Activated CD4-positive, alpha-beta memory T cell treated with anti-CD3 and anti-CD28 coated beads, Interleukin-2, amount 10 ng/mL, durations not matched to agents 7 days and 5 days (primary cell): ENCODE measurements around the gene SMYD1. TPM values are rescaled to one million over a fixed set of nuclear protein-coding genes. Genes with fewer than 3 reads are reported as not detected.

Source experiments
- CTCF ChIA-PET: fragments of 350-600 bp; sonication (Branson Sonifier 250); formaldehyde crosslinking; loops from one replicate; lab custom pipeline; 2021; ENCODE audit warnings: antibody characterized with exemption, inconsistent platforms; lab: Charles Lee
- POLR2A ChIA-PET: fragments of 350-600 bp; sonication (Branson Sonifier 250); formaldehyde crosslinking; loops from one replicate; lab custom pipeline; 2021; ENCODE audit warnings: antibody characterized with exemption; lab: Charles Lee
- DNase-seq: peaks from one replicate; pipeline ENCODE4 v3.0.0-alpha.2; 2020
- H3K27ac Mint-ChIP-seq: one replicate; pipeline ENCODE4 v1.8.0; 2021; ENCODE audit warnings: mild to moderate bottlenecking, mixed read lengths
- H3K27me3 Mint-ChIP-seq: one replicate; pipeline ENCODE4 v1.8.0; 2021; ENCODE audit warnings: mixed read lengths
- H3K36me3 Mint-ChIP-seq: one replicate; pipeline ENCODE4 v1.8.0; 2021; ENCODE audit warnings: low read depth, mixed read lengths
- H3K4me1 Mint-ChIP-seq: one replicate; pipeline ENCODE4 v1.8.0; 2021; ENCODE audit warnings: mixed read lengths
- H3K4me3 Mint-ChIP-seq: one replicate; pipeline ENCODE4 v1.8.0; 2021; ENCODE audit warnings: mild to moderate bottlenecking, mixed read lengths
- H3K9me3 Mint-ChIP-seq: one replicate; pipeline ENCODE4 v1.8.0; 2021; ENCODE audit warnings: mixed read lengths
- total RNA-seq, 2 experiments: library from RNA; stranded (reverse); gene quantifications; one replicate each; pipeline ENCODE4 v1.2.3, GENCODE V29; 2021

SMYD1 gene
- total RNA-seq, 2 experiments from 2014 or later: not detected

GRCh38 chr2:88080545-88080944, 12.9 kb downstream of the SMYD1 start:
- CTCF ChIA-PET: no interaction called here
- peaks cover 3% of the 10 kb centered on the region for H3K27me3 Mint-ChIP-seq
- no peaks in the 10 kb centered on the region for H3K36me3 Mint-ChIP-seq
- H3K9me3 Mint-ChIP-seq: no peaks in the 10 kb centered on the region
- no peak for DNase-seq
- POLR2A ChIA-PET: no interaction called here
- H3K27ac Mint-ChIP-seq: no peak overlapping the region
- H3K4me1 Mint-ChIP-seq: no peaks in the 10 kb centered on the region
- H3K4me3 Mint-ChIP-seq: no peak overlapping the region

GRCh38 chr2:88081924-88082608, 14.4 kb downstream of the SMYD1 start:
- Mint-ChIP-seq H3K36me3 (no peaks in the 10 kb centered on the region), H3K4me1 (no peaks in the 10 kb centered on the region), H3K27me3 (no peaks in the 10 kb centered on the region), H3K4me3 (no peak overlapping the region), H3K9me3 (no peaks in the 10 kb centered on the region), H3K27ac (no peak overlapping the region)
- POLR2A ChIA-PET: no interaction called here
- CTCF ChIA-PET: interaction anchor here (0.6 to 1.2 kb wide), 4 partner anchors 15 to 78 kb away, joined by 3 to 4 read pairs (median 3); no protein-coding TSS in a partner anchor
- DNase-seq: no peak

- no peak for DNase-seq
- Mint-ChIP-seq H3K4me3 (no peak overlapping the region), H3K36me3 (no peaks in the 10 kb centered on the region), H3K27me3 (no peaks in the 10 kb centered on the region), H3K9me3 (no peaks in the 10 kb centered on the region), H3K4me1 (no peaks in the 10 kb centered on the region), H3K27ac (no peak overlapping the region)
- ChIA-PET POLR2A (no interaction called here), CTCF (interaction anchor here (1.2 kb wide), 1 partner anchor 23 kb away, joined by 4 read pairs; no protein-coding TSS in a partner anchor)
Measured at GRCh38 chr2:88082781-88083180, 15.2 kb downstream of the SMYD1 start.

GRCh38 chr2:88085099-88085498, 17.5 kb downstream of the SMYD1 start:
- POLR2A ChIA-PET: no interaction called here
- CTCF ChIA-PET: interaction anchor here (1.6 kb wide), 1 partner anchor 25 kb away, joined by 3 read pairs; no protein-coding TSS in a partner anchor
- no peak for DNase-seq
- no peaks in the 10 kb centered on the region for H3K9me3 Mint-ChIP-seq
- H3K27me3 Mint-ChIP-seq: no peaks in the 10 kb centered on the region
- H3K27ac Mint-ChIP-seq: no peak overlapping the region
- H3K4me3 Mint-ChIP-seq: no peak overlapping the region
- no peaks in the 10 kb centered on the region for H3K4me1 Mint-ChIP-seq
- no peaks in the 10 kb centered on the region for H3K36me3 Mint-ChIP-seq

GRCh38 chr2:88085602-88086001, 18.0 kb downstream of the SMYD1 start:
- POLR2A ChIA-PET: no interaction called here
- Mint-ChIP-seq H3K36me3 (no peaks in the 10 kb centered on the region), H3K27ac (no peak overlapping the region), H3K4me3 (no peak overlapping the region), H3K9me3 (no peaks in the 10 kb centered on the region), H3K27me3 (no peaks in the 10 kb centered on the region), H3K4me1 (peaks cover 2% of the 10 kb centered on the region)
- DNase-seq: no peak
- CTCF ChIA-PET: interaction anchor here (1.6 kb wide), 1 partner anchor 26 kb away, joined by 3 read pairs; no protein-coding TSS in a partner anchor

GRCh38 chr2:88086401-88086800, 18.8 kb downstream of the SMYD1 start:
- Mint-ChIP-seq H3K27ac (no peak overlapping the region), H3K4me1 (peaks cover 2% of the 10 kb centered on the region), H3K36me3 (no peaks in the 10 kb centered on the region), H3K27me3 (no peaks in the 10 kb centered on the region), H3K9me3 (no peaks in the 10 kb centered on the region), H3K4me3 (no peak overlapping the region)
- DNase-seq: no peak
- CTCF ChIA-PET: interaction anchor here (1.6 kb wide), 1 partner anchor 26 kb away, joined by 3 read pairs; no protein-coding TSS in a partner anchor
- POLR2A ChIA-PET: no interaction called here

GRCh38 chr2:88087073-88087472, 19.4 kb downstream of the SMYD1 start:
- peaks cover 2% of the 10 kb centered on the region for H3K4me1 Mint-ChIP-seq
- H3K27me3 Mint-ChIP-seq: no peaks in the 10 kb centered on the region
- POLR2A ChIA-PET: no interaction called here
- DNase-seq: no peak
- no peaks in the 10 kb centered on the region for H3K9me3 Mint-ChIP-seq
- H3K4me3 Mint-ChIP-seq: no peak overlapping the region
- CTCF ChIA-PET: no interaction called here
- H3K36me3 Mint-ChIP-seq: no peaks in the 10 kb centered on the region
- H3K27ac Mint-ChIP-seq: no peak overlapping the region

GRCh38 chr2:88087763-88088162, 20.1 kb downstream of the SMYD1 start:
- Mint-ChIP-seq H3K27me3 (no peaks in the 10 kb centered on the region), H3K9me3 (no peaks in the 10 kb centered on the region), H3K36me3 (no peaks in the 10 kb centered on the region), H3K27ac (no peak overlapping the region), H3K4me1 (peaks cover 2% of the 10 kb centered on the region), H3K4me3 (no peak overlapping the region)
- ChIA-PET POLR2A (no interaction called here), CTCF (no interaction called here)
- DNase-seq: no peak

GRCh38 chr2:88088999-88089398, 21.4 kb downstream of the SMYD1 start:
- Mint-ChIP-seq H3K4me3 (no peak overlapping the region), H3K36me3 (no peaks in the 10 kb centered on the region), H3K27ac (no peak overlapping the region), H3K4me1 (peaks cover 2% of the 10 kb centered on the region), H3K9me3 (no peaks in the 10 kb centered on the region), H3K27me3 (peaks cover 1% of the 10 kb centered on the region)
- CTCF ChIA-PET: no interaction called here
- DNase-seq: no peak
- POLR2A ChIA-PET: no interaction called here

GRCh38 chr2:88090446-88091283, 23.0 kb downstream of the SMYD1 start:
- Mint-ChIP-seq H3K27me3 (peaks cover 1% of the 10 kb centered on the region), H3K36me3 (no peaks in the 10 kb centered on the region), H3K4me1 (peaks cover 2% of the 10 kb centered on the region), H3K9me3 (no peaks in the 10 kb centered on the region), H3K4me3 (no peak overlapping the region), H3K27ac (no peak overlapping the region)
- ChIA-PET POLR2A (no interaction called here), CTCF (interaction anchor here (2.1 kb wide), 1 partner anchor 30 kb away, joined by 5 read pairs; no protein-coding TSS in a partner anchor)
- no peak for DNase-seq

GRCh38 chr2:88091943-88092342, 24.3 kb downstream of the SMYD1 start:
- H3K4me3 Mint-ChIP-seq: no peak overlapping the region
- CTCF ChIA-PET: interaction anchor here (2.1 kb wide), 1 partner anchor 31 kb away, joined by 5 read pairs; no protein-coding TSS in a partner anchor

GRCh38 chr2:88092773-88093172, 25.1 kb downstream of the SMYD1 start:
- H3K9me3 Mint-ChIP-seq: no peaks in the 10 kb centered on the region
- DNase-seq: no peak
- ChIA-PET POLR2A (no interaction called here), CTCF (interaction anchor here (2.1 kb wide), 1 partner anchor 32 kb away, joined by 5 read pairs; no protein-coding TSS in a partner anchor)
- peaks cover 1% of the 10 kb centered on the region for H3K27me3 Mint-ChIP-seq
- H3K27ac Mint-ChIP-seq: no peak overlapping the region
- H3K4me3 Mint-ChIP-seq: no peak overlapping the region
- no peaks in the 10 kb centered on the region for H3K36me3 Mint-ChIP-seq
- peaks cover 2% of the 10 kb centered on the region for H3K4me1 Mint-ChIP-seq

More at GRCh38 chr2:88091943-88092342, 24.3 kb downstream of the SMYD1 start:
- Mint-ChIP-seq H3K4me1 (peaks cover 2% of the 10 kb centered on the region), H3K9me3 (no peaks in the 10 kb centered on the region), H3K27me3 (peaks cover 1% of the 10 kb centered on the region), H3K27ac (no peak overlapping the region), H3K36me3 (no peaks in the 10 kb centered on the region)
- DNase-seq: no peak
- POLR2A ChIA-PET: no interaction called here

GRCh38 chr2:88095022-88095421, 27.4 kb downstream of the SMYD1 start:
- peaks cover 2% of the 10 kb centered on the region for H3K4me1 Mint-ChIP-seq
- DNase-seq: no peak
- H3K9me3 Mint-ChIP-seq: no peaks in the 10 kb centered on the region
- no peak overlapping the region for H3K27ac Mint-ChIP-seq
- H3K27me3 Mint-ChIP-seq: peaks cover 1% of the 10 kb centered on the region
- CTCF ChIA-PET: no interaction called here
- POLR2A ChIA-PET: no interaction called here
- H3K36me3 Mint-ChIP-seq: no peaks in the 10 kb centered on the region
- no peak overlapping the region for H3K4me3 Mint-ChIP-seq
